Heart left ventricle (tissue), 13 donors: ENCODE data around the gene IL1RAPL1.

ENCODE experiments used
- POLR2A ChIP-seq, 2 donors: fragments of 450-650 bp; IDR thresholded peaks; one replicate each; pipeline ENCODE4 v1.6.1; 2017; ENCODE audit warnings: antibody characterized with exemption in 2 of 2, mild to moderate bottlenecking in 2 of 2, moderate library complexity in 2 of 2
- TF ChIP-seq, protein P1 (sequence below), 12 donors: fragments of 200-600 bp; sonication (generic) in 4 of 12; IDR thresholded peaks; one replicate each; pipeline versions ENCODE4 v1.5.0 to v1.8.0; 2018 to 2022; ENCODE audit warnings: antibody characterized with exemption in 12 of 12, mild to moderate bottlenecking in 5 of 12
- donor health status: ischemic (EF 13 %, LVEDD 7.1; RV severe dilation, severe dysfunction).
- donor health status: DM: no; HTN: yes; CAD: no.
- donor health status: DM: no; HTN: no; CAD: no.
- donor health status: ischemic (EF 25% LVEDD 6.9; RV normal size, moderate dysfunction).
- donor health status: ischemic (EF 25% LVEDD 5.7; RV mildly dilated, moderate dysfunction).
- donor health status: ischemic (EF 35%, LVEDD 5.7; RV mildly dilated, moderate dysfunction).
- donor health status: nonischemic (EF 11% LVEDD 7.7; RV severe dilation, severe dysfunction).
- donor health status: DM: yes; HTN: yes; CAD: no.
- donor health status: PGD.
- donor health status: ischemic (EF 29% LVEDD 5.4; RV normal size, mild dysfunction).
- donor health status: nonischemic (EF 23%, LVEDD 6.1; RV moderate dilation, normal function).

- TF ChIP-seq, protein P1, sequence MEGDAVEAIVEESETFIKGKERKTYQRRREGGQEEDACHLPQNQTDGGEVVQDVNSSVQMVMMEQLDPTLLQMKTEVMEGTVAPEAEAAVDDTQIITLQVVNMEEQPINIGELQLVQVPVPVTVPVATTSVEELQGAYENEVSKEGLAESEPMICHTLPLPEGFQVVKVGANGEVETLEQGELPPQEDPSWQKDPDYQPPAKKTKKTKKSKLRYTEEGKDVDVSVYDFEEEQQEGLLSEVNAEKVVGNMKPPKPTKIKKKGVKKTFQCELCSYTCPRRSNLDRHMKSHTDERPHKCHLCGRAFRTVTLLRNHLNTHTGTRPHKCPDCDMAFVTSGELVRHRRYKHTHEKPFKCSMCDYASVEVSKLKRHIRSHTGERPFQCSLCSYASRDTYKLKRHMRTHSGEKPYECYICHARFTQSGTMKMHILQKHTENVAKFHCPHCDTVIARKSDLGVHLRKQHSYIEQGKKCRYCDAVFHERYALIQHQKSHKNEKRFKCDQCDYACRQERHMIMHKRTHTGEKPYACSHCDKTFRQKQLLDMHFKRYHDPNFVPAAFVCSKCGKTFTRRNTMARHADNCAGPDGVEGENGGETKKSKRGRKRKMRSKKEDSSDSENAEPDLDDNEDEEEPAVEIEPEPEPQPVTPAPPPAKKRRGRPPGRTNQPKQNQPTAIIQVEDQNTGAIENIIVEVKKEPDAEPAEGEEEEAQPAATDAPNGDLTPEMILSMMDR (IDR thresholded peaks at IDR 0.05): no peak
- TF ChIP-seq POLR2A (IDR thresholded peaks at IDR 0.05): no peak
Observed at GRCh38 chrX:28960063-28960462, 372.8 kb downstream of the IL1RAPL1 start.
